ENCODE data around the gene KBTBD2.
"Not testable (repeated sequence)": the region's sequence is repeated elsewhere in the genome, so short reads cannot be mapped to it uniquely, and the experiment has no call there.

- not testable (repeated sequence) for TF ChIP-seq CTCF, POLR2A, POLR2AphosphoS5 (IDR thresholded peaks at IDR 0.05)
Observed at GRCh38 chr7:32878023-32878422, 13.5 kb downstream of the KBTBD2 start.
